Measurements from ENCODE around the gene KREMEN1.

Gene KREMEN1

DNA sequence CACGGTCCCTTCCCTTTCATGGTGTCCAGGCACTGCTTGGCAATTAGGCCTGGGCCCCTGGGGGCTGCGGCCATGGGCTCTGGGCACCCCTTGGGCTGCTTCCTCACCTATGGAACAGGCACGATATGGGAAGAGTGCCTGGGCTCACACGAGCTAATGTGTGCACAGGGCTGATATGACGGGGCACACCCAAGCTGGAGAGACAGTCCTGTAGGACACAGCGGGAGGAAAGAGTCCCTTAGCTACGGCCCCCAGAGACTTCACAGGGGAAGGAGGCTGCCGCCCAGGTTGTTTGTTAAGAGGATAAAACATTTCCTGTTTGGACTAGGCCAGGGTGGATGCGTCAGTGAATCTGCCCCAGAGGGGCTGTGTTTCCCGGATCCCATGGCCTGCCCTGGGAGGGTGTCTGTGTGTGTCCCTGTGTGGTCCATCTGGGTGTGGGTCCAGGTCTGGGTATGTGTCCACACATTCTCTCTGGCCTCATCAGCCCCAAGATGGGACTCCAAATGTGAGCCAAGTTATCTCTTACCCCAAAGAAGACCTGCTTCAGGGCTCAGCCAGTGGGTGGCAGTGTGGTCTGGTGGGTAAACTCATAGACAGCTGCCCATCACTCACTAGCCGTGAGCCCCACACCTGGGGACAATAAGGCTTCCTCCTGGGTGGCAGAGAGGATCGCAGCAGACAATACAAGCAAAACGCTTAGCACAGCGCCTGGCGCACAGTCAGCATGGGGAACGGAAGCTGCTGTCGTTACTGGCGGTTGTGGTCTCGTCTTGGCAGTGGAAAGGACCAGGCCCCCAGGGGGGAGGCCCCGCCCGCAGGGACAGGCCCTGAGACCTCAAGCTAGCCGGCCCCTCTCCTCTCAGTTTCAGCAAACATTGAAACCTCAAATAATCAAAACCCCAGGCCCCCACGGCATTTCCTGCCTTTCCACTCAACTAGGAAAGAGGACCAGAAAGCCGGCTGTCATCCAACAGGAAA is 129.7 kb downstream of the KREMEN1 start:
- Histone ChIP-seq H3K4me2 (ENCODE audit: low read depth, low read length) (peak overlapping the region; percentile 61), H3K27me3 (replicated peaks; ENCODE audit: insufficient read depth, low read length) (no peaks in the 10 kb centered on the region), H3K9ac (ENCODE audit: low read length) (peak overlapping the region; percentile 58), H4K20me1 (ENCODE audit: insufficient read depth, low read length) (no peaks in the 10 kb centered on the region), H3K79me2 (ENCODE audit: low read length) (peaks cover 11% of the 10 kb centered on the region), H2AFZ (ENCODE audit: low read length) (peak overlapping the region; percentile 76), H3K27ac (ENCODE audit: low read length) (peak overlapping the region; percentile 91), H3K9me2 (replicated peaks; ENCODE audit: insufficient read depth, low read length) (no peaks in the 10 kb centered on the region), H3K9me3 (replicated peaks; ENCODE audit: insufficient read depth, low read length) (no peaks in the 10 kb centered on the region), H3K36me3 (replicated peaks; ENCODE audit: insufficient read depth, low read length) (no peaks in the 10 kb centered on the region), H3F3A (ENCODE audit: insufficient read depth, low read length) (peaks cover 38% of the 10 kb centered on the region), H3K4me3 (ENCODE audit: low read length) (no peak overlapping the region; the same call in 1 of the 2 replicates), H3K4me1 (ENCODE audit: low read length) (peaks cover 57% of the 10 kb centered on the region)
- TF ChIP-seq, protein P1, sequence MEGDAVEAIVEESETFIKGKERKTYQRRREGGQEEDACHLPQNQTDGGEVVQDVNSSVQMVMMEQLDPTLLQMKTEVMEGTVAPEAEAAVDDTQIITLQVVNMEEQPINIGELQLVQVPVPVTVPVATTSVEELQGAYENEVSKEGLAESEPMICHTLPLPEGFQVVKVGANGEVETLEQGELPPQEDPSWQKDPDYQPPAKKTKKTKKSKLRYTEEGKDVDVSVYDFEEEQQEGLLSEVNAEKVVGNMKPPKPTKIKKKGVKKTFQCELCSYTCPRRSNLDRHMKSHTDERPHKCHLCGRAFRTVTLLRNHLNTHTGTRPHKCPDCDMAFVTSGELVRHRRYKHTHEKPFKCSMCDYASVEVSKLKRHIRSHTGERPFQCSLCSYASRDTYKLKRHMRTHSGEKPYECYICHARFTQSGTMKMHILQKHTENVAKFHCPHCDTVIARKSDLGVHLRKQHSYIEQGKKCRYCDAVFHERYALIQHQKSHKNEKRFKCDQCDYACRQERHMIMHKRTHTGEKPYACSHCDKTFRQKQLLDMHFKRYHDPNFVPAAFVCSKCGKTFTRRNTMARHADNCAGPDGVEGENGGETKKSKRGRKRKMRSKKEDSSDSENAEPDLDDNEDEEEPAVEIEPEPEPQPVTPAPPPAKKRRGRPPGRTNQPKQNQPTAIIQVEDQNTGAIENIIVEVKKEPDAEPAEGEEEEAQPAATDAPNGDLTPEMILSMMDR (IDR thresholded peaks at IDR 0.05; ENCODE audit: low read length), result peak; percentile 88
- TF ChIP-seq EZH2phosphoT487 (IDR thresholded peaks at IDR 0.05; ENCODE audit: low read length), result no peak
- peak; percentile 99 for DNase-seq

DNA sequence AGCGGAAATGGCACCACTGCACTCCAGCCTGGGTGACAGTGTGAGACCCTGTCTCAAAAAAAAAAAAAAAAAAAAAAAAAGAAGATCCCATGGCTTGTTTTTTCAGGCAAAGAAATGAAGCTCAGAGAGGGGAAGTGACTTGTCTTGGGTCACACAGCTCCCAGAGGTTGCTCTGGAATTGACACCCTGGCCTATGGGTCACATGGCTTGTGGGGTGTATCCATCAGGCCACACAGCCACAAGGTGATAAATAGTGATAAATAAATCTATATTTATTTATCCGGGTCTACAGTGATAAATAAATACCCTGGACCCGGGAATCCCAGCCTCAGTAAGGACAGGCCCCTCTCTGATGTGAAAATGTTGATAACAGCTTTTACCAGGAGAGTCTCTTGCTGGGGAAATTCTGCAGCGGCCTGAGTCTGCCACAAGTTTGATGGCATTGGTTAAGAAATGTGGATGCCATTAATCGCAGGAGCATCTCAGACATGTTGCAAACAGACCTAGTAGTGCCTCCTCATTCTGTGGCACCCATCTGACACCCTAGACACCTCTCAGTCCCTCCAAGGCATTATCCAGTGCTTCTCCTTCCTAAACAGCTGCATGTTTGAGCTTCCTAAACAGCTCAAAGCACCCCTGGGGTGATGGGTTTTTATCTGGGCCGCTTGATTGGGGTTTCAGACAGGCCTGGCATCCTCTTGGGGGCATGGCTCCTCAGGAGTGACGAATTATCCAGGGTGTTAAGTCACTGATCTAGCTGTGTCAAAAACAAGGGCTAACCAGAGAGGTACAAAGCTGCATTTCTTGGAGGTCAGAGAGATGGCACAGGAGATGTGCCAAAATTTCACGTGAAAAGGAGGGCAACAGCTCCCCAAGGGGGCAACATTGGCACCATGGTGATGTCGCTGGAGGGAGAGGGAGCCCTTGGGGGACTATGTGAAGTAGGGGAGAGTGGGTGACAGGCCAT is 130.9 kb downstream of the KREMEN1 start:
- Histone ChIP-seq H2AFZ (ENCODE audit: low read length) (no peak overlapping the region), H3K9ac (ENCODE audit: low read length) (no peak overlapping the region; the same call in 1 of the 2 replicates), H3K27me3 (replicated peaks; ENCODE audit: insufficient read depth, low read length) (no peaks in the 10 kb centered on the region), H3K9me3 (replicated peaks; ENCODE audit: insufficient read depth, low read length) (no peaks in the 10 kb centered on the region), H3K4me2 (ENCODE audit: low read depth, low read length) (peak overlapping the region; percentile 48; the same call in 1 of the 2 replicates), H3K36me3 (replicated peaks; ENCODE audit: insufficient read depth, low read length) (no peaks in the 10 kb centered on the region), H3K79me2 (ENCODE audit: low read length) (peaks cover 11% of the 10 kb centered on the region), H4K20me1 (ENCODE audit: insufficient read depth, low read length) (no peaks in the 10 kb centered on the region), H3K4me1 (ENCODE audit: low read length) (peaks cover 62% of the 10 kb centered on the region), H3K9me2 (replicated peaks; ENCODE audit: insufficient read depth, low read length) (no peaks in the 10 kb centered on the region), H3K27ac (ENCODE audit: low read length) (peak overlapping the region; percentile 91; the same call in 1 of the 2 replicates), H3F3A (ENCODE audit: insufficient read depth, low read length) (peaks cover 38% of the 10 kb centered on the region), H3K4me3 (ENCODE audit: low read length) (no peak overlapping the region)
- DNase-seq, result peak; percentile 10
- no peak for TF ChIP-seq EZH2phosphoT487 (IDR thresholded peaks at IDR 0.05; ENCODE audit: low read length)
- TF ChIP-seq EZH2 (optimal IDR thresholded peaks at IDR 0.05; ENCODE audit: low read depth, low read length), result no peak
- TF ChIP-seq, protein P1 (IDR thresholded peaks at IDR 0.05; ENCODE audit: low read length), result no peak

DNA sequence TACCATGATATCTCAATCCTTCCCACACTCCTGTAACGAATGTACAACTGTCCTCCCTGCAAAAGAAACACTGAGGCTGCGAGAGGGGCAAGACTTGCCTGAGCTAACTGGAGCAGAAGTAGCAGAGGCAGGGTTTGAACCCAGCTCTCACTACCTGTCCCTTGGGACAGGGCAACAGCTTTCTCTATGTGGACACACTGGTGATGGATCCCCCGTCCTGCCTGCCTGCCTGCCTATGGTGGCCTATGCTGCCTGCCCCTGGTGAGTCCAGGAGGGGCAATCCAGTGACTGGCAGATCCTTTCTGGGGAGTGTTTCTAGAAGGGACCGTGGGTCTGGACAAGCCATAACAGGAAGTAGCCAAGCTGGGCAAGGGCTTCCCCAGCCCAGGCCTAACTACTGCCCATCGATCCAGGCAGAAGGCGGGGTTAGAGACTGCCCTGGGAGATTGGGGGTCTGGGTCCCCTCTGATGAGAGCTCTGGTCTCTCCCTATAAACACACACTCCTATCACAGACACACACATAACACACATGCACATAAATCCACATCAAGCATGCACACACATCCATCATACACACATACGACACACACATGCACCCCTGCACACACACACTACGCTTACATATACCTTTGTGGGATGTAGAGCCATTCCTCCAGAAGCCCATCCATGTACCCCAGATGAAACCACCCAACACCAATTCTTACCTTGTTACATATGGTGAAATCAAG is 131.8 kb downstream of the KREMEN1 start:
- Histone ChIP-seq H3K36me3 (replicated peaks; ENCODE audit: insufficient read depth, low read length) (no peaks in the 10 kb centered on the region), H2AFZ (ENCODE audit: low read length) (no peak overlapping the region), H3K4me3 (ENCODE audit: low read length) (0 out of 2 replicates have a peak overlapping the region, but pooled peaks have one; percentile 57), H3K4me2 (ENCODE audit: low read depth, low read length) (peak overlapping the region; percentile 67; the same call in 1 of the 2 replicates), H3K4me1 (ENCODE audit: low read length) (peaks cover 61% of the 10 kb centered on the region), H3K9ac (ENCODE audit: low read length) (no peak overlapping the region), H3K9me2 (replicated peaks; ENCODE audit: insufficient read depth, low read length) (no peaks in the 10 kb centered on the region), H3K27me3 (replicated peaks; ENCODE audit: insufficient read depth, low read length) (no peaks in the 10 kb centered on the region), H3K79me2 (ENCODE audit: low read length) (peaks cover 11% of the 10 kb centered on the region), H3K9me3 (replicated peaks; ENCODE audit: insufficient read depth, low read length) (no peaks in the 10 kb centered on the region), H3F3A (ENCODE audit: insufficient read depth, low read length) (peaks cover 38% of the 10 kb centered on the region), H4K20me1 (ENCODE audit: insufficient read depth, low read length) (no peaks in the 10 kb centered on the region), H3K27ac (ENCODE audit: low read length) (peak overlapping the region; percentile 91; the same call in 1 of the 2 replicates)
- TF ChIP-seq, protein P1 (IDR thresholded peaks at IDR 0.05; ENCODE audit: low read length), result no peak
- TF ChIP-seq EZH2phosphoT487 (IDR thresholded peaks at IDR 0.05; ENCODE audit: low read length) (no peak), EZH2 (optimal IDR thresholded peaks at IDR 0.05; ENCODE audit: low read depth, low read length) (no peak)
- no peak for DNase-seq

Data from MM.1S (cell line).